GM13977 (cell line): Measurements from ENCODE around the gene MYZAP.

ENCODE experiments used
- DNase-seq: peaks from one replicate; pipeline ENCODE4 v3.0.0; 2012; ENCODE audit warnings: low spot score
- CTCF ChIP-seq: IDR thresholded peaks from 2 replicates; pipeline ENCODE4 v1.5.1; 2012; ENCODE audit warnings: mild to moderate bottlenecking, control low read depth; ENCODE audit not compliant: insufficient read depth; ENCODE audit errors: extremely low read depth, missing control alignments
- in situ Hi-C: fragments of 300-500 bp; cut with MboI; formaldehyde crosslinking; loops from one replicate; pipeline ENCODE4 v1.12.0; 2022; ENCODE audit warnings: low sequenced_read_pairs, low pct_unique_long_range_greater_than_20kb, mixed read lengths, inconsistent platforms; ENCODE audit not compliant: unreplicated experiment

MYZAP gene

GRCh38 chr15:57586661-57587424 is 4.9 kb upstream of the MYZAP start:
- in situ Hi-C loops: no loop called here
- DNase-seq: no peak
- no peak for TF ChIP-seq CTCF

GRCh38 chr15:57589281-57589680 is 2.4 kb upstream of the MYZAP start:
- in situ Hi-C loops: no loop called here
- no peak for TF ChIP-seq CTCF

GRCh38 chr15:57589754-57590153 is 1.9 kb upstream of the MYZAP start:
- in situ Hi-C loops: no loop called here
- TF ChIP-seq CTCF: no peak
- no peak for DNase-seq

More at GRCh38 chr15:57589281-57589680, 2.4 kb upstream of the MYZAP start:
- DNase-seq: no peak

- no peak for TF ChIP-seq CTCF
- in situ Hi-C loops: no loop called here
- DNase-seq: no peak
Observed at GRCh38 chr15:57591237-57591821, 375 bp upstream of the MYZAP start.

- no peak for DNase-seq
- in situ Hi-C loops: no loop called here
- no peak for TF ChIP-seq CTCF
Observed at GRCh38 chr15:57592426-57592825, 722 bp downstream of the MYZAP start.

- DNase-seq: no peak
- no peak for TF ChIP-seq CTCF
- in situ Hi-C loops: no loop called here
Observed at GRCh38 chr15:57592836-57593420, 1.2 kb downstream of the MYZAP start.
